ENCODE results near the gene ATP12A.

Gene ATP12A

GRCh38 chr13:24741016-24741662, 60.9 kb downstream of the ATP12A start:
- no peak overlapping the region for H3K4me2 ChIP-seq (ENCODE audit: low read length)
- no peak overlapping the region for H3K4me3 ChIP-seq (ENCODE audit: low read depth, low read length)
- no peak for TF ChIP-seq CTCF (IDR thresholded peaks at IDR 0.05)
- H3K9ac ChIP-seq, result no peak overlapping the region
- no peak overlapping the region for H3K27ac ChIP-seq
- no peaks in the 10 kb centered on the region for H3K4me1 ChIP-seq
- H3K27me3 ChIP-seq (ENCODE audit: control insufficient read depth, insufficient read depth, low read length), result no peaks in the 10 kb centered on the region
- H3K36me3 ChIP-seq (ENCODE audit: control insufficient read depth, insufficient read depth, low read length), result no peaks in the 10 kb centered on the region
- no peaks in the 10 kb centered on the region for H3K9me3 ChIP-seq (ENCODE audit: control insufficient read depth, low read length)
- H3K79me2 ChIP-seq, result no peaks in the 10 kb centered on the region
- H2AFZ ChIP-seq, result no peak overlapping the region

- Histone ChIP-seq H3K9ac (no peak overlapping the region), H3K27me3 (ENCODE audit: control insufficient read depth, insufficient read depth, low read length) (no peaks in the 10 kb centered on the region), H3K9me3 (ENCODE audit: control insufficient read depth, low read length) (no peaks in the 10 kb centered on the region), H3K36me3 (ENCODE audit: control insufficient read depth, insufficient read depth, low read length) (no peaks in the 10 kb centered on the region), H3K4me1 (no peaks in the 10 kb centered on the region), H3K4me3 (ENCODE audit: low read depth, low read length) (no peak overlapping the region), H3K79me2 (no peaks in the 10 kb centered on the region), H3K4me2 (ENCODE audit: low read length) (no peak overlapping the region), H3K27ac (no peak overlapping the region), H2AFZ (no peak overlapping the region)
- no peak for TF ChIP-seq CTCF (IDR thresholded peaks at IDR 0.05)
Measured at GRCh38 chr13:24741791-24742190, 61.6 kb downstream of the ATP12A start.

GRCh38 chr13:24742294-24742693, 62.1 kb downstream of the ATP12A start:
- H3K79me2 ChIP-seq, result no peaks in the 10 kb centered on the region

GRCh38 chr13:24742977-24743376, 62.8 kb downstream of the ATP12A start:
- Histone ChIP-seq H3K9me3 (ENCODE audit: control insufficient read depth, low read length) (no peaks in the 10 kb centered on the region), H3K79me2 (no peaks in the 10 kb centered on the region), H3K27me3 (ENCODE audit: control insufficient read depth, insufficient read depth, low read length) (no peaks in the 10 kb centered on the region), H2AFZ (no peak overlapping the region), H3K36me3 (ENCODE audit: control insufficient read depth, insufficient read depth, low read length) (no peaks in the 10 kb centered on the region), H3K4me1 (no peaks in the 10 kb centered on the region), H3K4me3 (ENCODE audit: low read depth, low read length) (no peak overlapping the region), H3K27ac (no peak overlapping the region), H3K9ac (no peak overlapping the region), H3K4me2 (ENCODE audit: low read length) (no peak overlapping the region)
- TF ChIP-seq CTCF (IDR thresholded peaks at IDR 0.05), result no peak

More at GRCh38 chr13:24742294-24742693, 62.1 kb downstream of the ATP12A start:
- no peak overlapping the region for H3K9ac ChIP-seq
- no peaks in the 10 kb centered on the region for H3K4me1 ChIP-seq
- no peaks in the 10 kb centered on the region for H3K9me3 ChIP-seq (ENCODE audit: control insufficient read depth, low read length)
- no peak overlapping the region for H2AFZ ChIP-seq
- H3K27me3 ChIP-seq (ENCODE audit: control insufficient read depth, insufficient read depth, low read length), result no peaks in the 10 kb centered on the region
- no peak overlapping the region for H3K27ac ChIP-seq
- no peak overlapping the region for H3K4me2 ChIP-seq (ENCODE audit: low read length)
- no peak for TF ChIP-seq CTCF (IDR thresholded peaks at IDR 0.05)
- no peaks in the 10 kb centered on the region for H3K36me3 ChIP-seq (ENCODE audit: control insufficient read depth, insufficient read depth, low read length)
- H3K4me3 ChIP-seq (ENCODE audit: low read depth, low read length), result no peak overlapping the region

- H3K36me3 ChIP-seq (ENCODE audit: control insufficient read depth, insufficient read depth, low read length), result no peaks in the 10 kb centered on the region
- no peaks in the 10 kb centered on the region for H3K79me2 ChIP-seq
- H3K4me3 ChIP-seq (ENCODE audit: low read depth, low read length), result no peak overlapping the region
- H3K9ac ChIP-seq, result no peak overlapping the region
- no peak overlapping the region for H3K4me2 ChIP-seq (ENCODE audit: low read length)
- no peak for TF ChIP-seq CTCF (IDR thresholded peaks at IDR 0.05)
- H3K4me1 ChIP-seq, result no peaks in the 10 kb centered on the region
- H3K27me3 ChIP-seq (ENCODE audit: control insufficient read depth, insufficient read depth, low read length), result no peaks in the 10 kb centered on the region
- no peak overlapping the region for H3K27ac ChIP-seq
- H3K9me3 ChIP-seq (ENCODE audit: control insufficient read depth, low read length), result no peaks in the 10 kb centered on the region
- H2AFZ ChIP-seq, result no peak overlapping the region
Measured at GRCh38 chr13:24744247-24744646, 64.0 kb downstream of the ATP12A start.
